H1 (cell line): ENCODE results near the gene DNAH10. TPM values are rescaled to one million over a fixed set of nuclear protein-coding genes. Genes with fewer than 3 reads are reported as not detected.

Experiments used
- CTCF ChIA-PET: fragments of 300-600 bp; sonication (Branson Sonifier 250); formaldehyde crosslinking; loops from one replicate; lab custom pipeline; 2021; ENCODE audit not compliant: partially characterized antibody; lab: Charles Lee
- POLR2A ChIA-PET: fragments of 300-600 bp; sonication (Branson Sonifier 250); formaldehyde crosslinking; loops from one replicate; lab custom pipeline; 2021; ENCODE audit warnings: inconsistent platforms; ENCODE audit not compliant: partially characterized antibody; lab: Charles Lee
- DNase-seq, 2 experiments: peaks; one replicate each; pipeline versions ENCODE4 v3.0.0 to v3.0.0-alpha.2; 2010 to 2022; ENCODE audit warnings: low spot score in 2 of 2, low read depth in 1 of 2, mixed read lengths in 1 of 2
- FAIRE-seq: peaks from 2 replicates; lab custom pipeline; 2011; peaks lifted over from hg19 to GRCh38; lab: Jason Lieb, UNC
- H2AFZ ChIP-seq: 2 replicates; pipeline ENCODE4 v1.8.1; 2012; ENCODE audit warnings: low read length, inconsistent platforms
- H2AK5ac ChIP-seq: 2 replicates; pipeline ENCODE4 v1.6.1; 2013; ENCODE audit warnings: low read depth, low read length
- H2BK120ac ChIP-seq: replicated peaks from 2 replicates; pipeline ENCODE3; 2013; ENCODE audit warnings: low read depth, low read length, inconsistent platforms
- H2BK12ac ChIP-seq: 2 replicates; pipeline ENCODE4 v1.6.1; 2013; ENCODE audit warnings: low read depth, low read length
- H2BK15ac ChIP-seq: 2 replicates; pipeline ENCODE4 v1.6.1; 2013; ENCODE audit warnings: low read length
- H2BK20ac ChIP-seq: 2 replicates; pipeline ENCODE4 v1.6.1; 2013; ENCODE audit warnings: low read length
- H2BK5ac ChIP-seq: 2 replicates; pipeline ENCODE4 v1.6.1; 2013; ENCODE audit warnings: low read depth, low read length
- H3K14ac ChIP-seq: 2 replicates; pipeline ENCODE4 v1.6.1; 2013; ENCODE audit warnings: inconsistent platforms; ENCODE audit not compliant: insufficient read length
- H3K18ac ChIP-seq: 2 replicates; pipeline ENCODE4 v1.6.1; 2013; ENCODE audit warnings: low read length; ENCODE audit errors: extremely low read depth
- H3K23ac ChIP-seq: 2 replicates; pipeline ENCODE4 v1.6.1; 2013; ENCODE audit warnings: inconsistent platforms; ENCODE audit not compliant: insufficient read length
- H3K23me2 ChIP-seq: 2 replicates; pipeline ENCODE4 v1.6.1; 2013; ENCODE audit warnings: low read depth, low read length
- H3K27ac ChIP-seq: 2 replicates; pipeline ENCODE4 v1.6.1; 2011; ENCODE audit warnings: low read depth, low read length, inconsistent platforms
- H3K27me3 ChIP-seq, 4 experiments: replicated peaks in 1 of 4; 1 replicate in 1 of 4; 2 replicates in 3 of 4; pipeline versions ENCODE4 v1.6.1 to v1.8.1; 2011 to 2013; ENCODE audit warnings: low read length in 3 of 4, mild to moderate bottlenecking in 3 of 4, inconsistent platforms in 2 of 4, mixed read lengths in 2 of 4, moderate library complexity in 1 of 4; ENCODE audit not compliant: control insufficient read depth in 3 of 4, insufficient read depth in 3 of 4; ENCODE audit errors: extremely low read depth in 1 of 4
- H3K36me3 ChIP-seq, 4 experiments: 2 replicates each; pipeline versions ENCODE4 v1.6.1 to v1.8.1; 2011 to 2013; ENCODE audit warnings: mild to moderate bottlenecking in 4 of 4, low read length in 3 of 4, moderate library complexity in 2 of 4, control low read depth in 1 of 4, inconsistent platforms in 1 of 4; ENCODE audit not compliant: insufficient read depth in 4 of 4, control insufficient read depth in 2 of 4
- H3K4ac ChIP-seq: replicated peaks from 2 replicates; pipeline ENCODE3; 2013; ENCODE audit warnings: low read length, low read depth, mixed read lengths, inconsistent platforms; ENCODE audit not compliant: insufficient read length
- H3K4me1 ChIP-seq, 4 experiments: replicated peaks in 1 of 4; 1 replicate in 1 of 4; 2 replicates in 3 of 4; pipeline versions ENCODE4 v1.6.1 to v1.8.1; 2011 to 2013; ENCODE audit warnings: low read length in 3 of 4, inconsistent platforms in 2 of 4, mixed read lengths in 1 of 4; ENCODE audit not compliant: insufficient read depth in 4 of 4, control insufficient read depth in 3 of 4
- H3K4me2 ChIP-seq, 2 experiments: 2 replicates each; pipeline versions ENCODE4 v1.6.1 to v1.8.1; 2011 to 2013; ENCODE audit warnings: low read depth in 2 of 2, low read length in 2 of 2, control low read depth in 1 of 2, inconsistent platforms in 1 of 2, mild to moderate bottlenecking in 1 of 2; ENCODE audit not compliant: insufficient read depth in 1 of 2
- H3K4me3 ChIP-seq, 4 experiments: fragments of 200-600, 300-600 bp in 1 of 4; sonication (generic), shearing (Covaris generic), sonication (Bioruptor Twin) in 1 of 4; 2 replicates each; pipeline versions ENCODE4 v1.5.1 to v1.8.1; 2011 to 2016; ENCODE audit warnings: low read length in 4 of 4, low read depth in 3 of 4, control low read depth in 2 of 4, inconsistent platforms in 2 of 4, mild to moderate bottlenecking in 2 of 4, mixed read lengths in 1 of 4, moderate library complexity in 1 of 4; ENCODE audit not compliant: insufficient read depth in 2 of 4; ENCODE audit errors: extremely low read depth in 1 of 4
- H3K56ac ChIP-seq: replicated peaks from 2 replicates; pipeline ENCODE3; 2013; ENCODE audit warnings: low read depth, mild to moderate bottlenecking, mixed read lengths, low read length, inconsistent platforms; ENCODE audit not compliant: insufficient read length
- H3K79me1 ChIP-seq: 2 replicates; pipeline ENCODE4 v1.6.1; 2013; ENCODE audit warnings: low read depth, low read length, control low read depth
- H3K79me2 ChIP-seq, 2 experiments: 2 replicates each; pipeline versions ENCODE4 v1.6.1 to v1.8.1; 2012 to 2013; ENCODE audit warnings: low read length in 2 of 2, mild to moderate bottlenecking in 2 of 2, inconsistent platforms in 1 of 2; ENCODE audit not compliant: insufficient read depth in 2 of 2, control insufficient read depth in 1 of 2
- H3K9ac ChIP-seq, 4 experiments: replicated peaks in 1 of 4; 1 replicate in 1 of 4; 2 replicates in 3 of 4; pipeline versions ENCODE4 v1.6.1 to v1.8.1; 2011 to 2013; ENCODE audit warnings: low read depth in 3 of 4, low read length in 3 of 4, control low read depth in 2 of 4, mild to moderate bottlenecking in 2 of 4, moderate library complexity in 2 of 4, inconsistent platforms in 1 of 4; ENCODE audit errors: extremely low read depth in 1 of 4
- H3K9me3 ChIP-seq, 2 experiments: 2 replicates each; pipeline versions ENCODE4 v1.6.1 to v1.8.1; 2012 to 2013; ENCODE audit warnings: mild to moderate bottlenecking in 2 of 2, moderate library complexity in 2 of 2, control low read depth in 1 of 2, inconsistent platforms in 1 of 2, low read depth in 1 of 2, low read length in 1 of 2, mixed read lengths in 1 of 2; ENCODE audit not compliant: insufficient read depth in 2 of 2
- H4K20me1 ChIP-seq, 2 experiments: replicated peaks in 1 of 2; 2 replicates each; pipeline versions ENCODE3 to v1.8.1; 2011 to 2013; ENCODE audit warnings: inconsistent platforms in 2 of 2, low read length in 2 of 2, mild to moderate bottlenecking in 1 of 2; ENCODE audit not compliant: insufficient read depth in 2 of 2, control insufficient read depth in 1 of 2
- H4K5ac ChIP-seq: 2 replicates; pipeline ENCODE4 v1.6.1; 2013; ENCODE audit warnings: low read length, low read depth, mixed read lengths, inconsistent platforms; ENCODE audit not compliant: insufficient read length
- H4K8ac ChIP-seq: 2 replicates; pipeline ENCODE4 v1.8.0; 2013; ENCODE audit warnings: mild to moderate bottlenecking, moderate library complexity, low read length, inconsistent platforms; ENCODE audit not compliant: insufficient read depth; ENCODE audit errors: extremely low read depth
- H4K91ac ChIP-seq: replicated peaks from 2 replicates; pipeline ENCODE3; 2013; ENCODE audit warnings: low read length, mixed read lengths, inconsistent platforms; ENCODE audit not compliant: insufficient read length
- ATF3 ChIP-seq: IDR thresholded peaks from 2 replicates; pipeline ENCODE4 v1.6.1; 2011; ENCODE audit warnings: low read depth, mild to moderate bottlenecking, low read length; ENCODE audit not compliant: insufficient read depth
- GABPA ChIP-seq: IDR thresholded peaks from 2 replicates; pipeline ENCODE4 v1.6.1; 2011; ENCODE audit warnings: mild to moderate bottlenecking, low read length, moderate library complexity, borderline replicate concordance; ENCODE audit not compliant: insufficient read depth
- HDAC2 ChIP-seq, 2 experiments: fragments of 300-600 bp in 1 of 2; sonication (generic) in 1 of 2; IDR thresholded peaks; 2 replicates each; pipeline ENCODE4 v1.6.1; 2011 to 2012; ENCODE audit warnings: low read depth in 2 of 2, low read length in 2 of 2, mild to moderate bottlenecking in 2 of 2, moderate library complexity in 2 of 2, borderline replicate concordance in 1 of 2, inconsistent platforms in 1 of 2
- JUN ChIP-seq: IDR thresholded peaks from 2 replicates; pipeline ENCODE4 v1.6.1; 2011; ENCODE audit warnings: low read depth, mild to moderate bottlenecking, improper control_type of control experiment, low read length
- JUND ChIP-seq: IDR thresholded peaks from 2 replicates; pipeline ENCODE4 v1.6.1; 2011; ENCODE audit warnings: mild to moderate bottlenecking, improper control_type of control experiment, low read length
- KDM4A ChIP-seq: IDR thresholded peaks from one replicate; pipeline ENCODE4 v1.7.1; 2012; ENCODE audit warnings: low read depth, mild to moderate bottlenecking, moderate library complexity, low read length, inconsistent platforms; ENCODE audit not compliant: severe bottlenecking
- KDM5A ChIP-seq: fragments of 200-600 bp; IDR thresholded peaks from 2 replicates; pipeline ENCODE4 v1.7.1; 2012; ENCODE audit warnings: mild to moderate bottlenecking, low read length, inconsistent platforms, mixed read lengths
- MAX ChIP-seq: IDR thresholded peaks from 2 replicates; pipeline ENCODE4 v1.6.1; 2012; ENCODE audit warnings: inconsistent platforms
- POLR2AphosphoS5 ChIP-seq: IDR thresholded peaks from 2 replicates; pipeline ENCODE4 v1.6.1; 2011; ENCODE audit warnings: low read depth, low read length
- RXRA ChIP-seq: IDR thresholded peaks from 2 replicates; pipeline ENCODE4 v1.6.1; 2011; ENCODE audit warnings: low read depth, mild to moderate bottlenecking, low read length, moderate library complexity; ENCODE audit not compliant: insufficient read depth
- SIRT6 ChIP-seq: IDR thresholded peaks from one replicate; pipeline ENCODE4 v1.7.1; 2012; ENCODE audit warnings: low read length, inconsistent platforms
- SP4 ChIP-seq: IDR thresholded peaks from 2 replicates; pipeline ENCODE4 v1.6.1; 2012; ENCODE audit warnings: low read length, inconsistent platforms
- YY1 ChIP-seq: IDR thresholded peaks from 2 replicates; pipeline ENCODE4 v1.6.1; 2011; ENCODE audit warnings: low read depth, mild to moderate bottlenecking, low read length
- WGBS, 2 experiments: shearing (Covaris generic) in 1 of 2; methylation state at CpG; one replicate each; pipeline versions ENCODE4 v1.1.6 to v1.1.7; 2013 to 2015; ENCODE audit warnings: low lambda C conversion rate in 2 of 2, mixed read lengths in 2 of 2, inconsistent platforms in 1 of 2, low coverage in 1 of 2, missing lambda C conversion rate in 1 of 2; ENCODE audit not compliant: insufficient replicate concordance in 2 of 2, insufficient coverage in 1 of 2, insufficient read length in 1 of 2; ENCODE audit errors: extremely low coverage in 1 of 2, missing lambda C conversion rate in 1 of 2; 5-methylcytosine and 5-hydroxymethylcytosine counted together
- polyA plus RNA-seq, 7 experiments: library from polyadenylated mRNA; depleted of rRNA in 3 of 7; stranded (reverse) in 5 of 7; unstranded in 2 of 7; fragments of >200 nt in 5 of 7; fragments of 200-250 nt in 2 of 7; gene quantifications; 1 replicate in 5 of 7; 2 replicates in 1 of 7; 4 replicates in 1 of 7; pipeline versions ENCODE4 v1.2.1 to v1.2.3, GENCODE V29; 2011 to 2013; ENCODE audit warnings: missing spikeins in 2 of 7, mixed read lengths in 2 of 7
- total RNA-seq: library from RNA; stranded (reverse); fragmentation: NEBNext Ultra II Directional; extraction: Animal tissue kit (Norgen Biotek cat#: 25700); gene quantifications from 2 replicates; pipeline ENCODE4 v1.2.1, GENCODE V29; 2021

DNAH10 gene
- total and polyA plus RNA-seq, 2 of the 8 experiments (the other 6 are each of a cell fraction or from before 2014, with no cell fraction given) = 0.02 to 0.24 TPM

GRCh38 chr12:123934829-123935228, 172.7 kb downstream of the DNAH10 start:
- POLR2A ChIA-PET = no interaction called here
- no peak for DNase-seq
- Histone ChIP-seq H2BK20ac (no peak overlapping the region), H3K9me3 (no peaks in the 10 kb centered on the region), H3K14ac (no peak overlapping the region), H4K5ac (no peak overlapping the region), H3K4me1 (no peaks in the 10 kb centered on the region), H3K79me2 (no peaks in the 10 kb centered on the region), H3K23ac (no peak overlapping the region), H3K18ac (no peak overlapping the region), H4K8ac (no peak overlapping the region), H3K36me3 (no peaks in the 10 kb centered on the region), H3K4me2 (no peak overlapping the region), H3K27ac (no peak overlapping the region), H2BK5ac (no peak overlapping the region), H4K91ac (no peak overlapping the region), H2BK120ac (no peak overlapping the region), H3K79me1 (no peaks in the 10 kb centered on the region), H3K27me3 (peaks cover 0 to 2% (median 0%) of the 10 kb centered on the region in 4 experiments; a peak in 1 of 7 replicates), H3K56ac (no peak overlapping the region), H3K4ac (no peak overlapping the region), H2AK5ac (no peak overlapping the region), H4K20me1 (no peaks in the 10 kb centered on the region), H2BK15ac (no peak overlapping the region), H3K4me3 (no peak overlapping the region), H3K9ac (no peak overlapping the region), H3K23me2 (no peaks in the 10 kb centered on the region), H2BK12ac (no peak overlapping the region), H2AFZ (no peak overlapping the region)
- WGBS, 2 experiments = 90% methylated on average over 9 of the region's 9 CpGs; no CpG with 5 or more reads in 1 of the 2 experiments
- FAIRE-seq = no peak
- CTCF ChIA-PET = interaction anchor here (1.4 to 1.5 kb wide), 3 partner anchors 8 to 20 kb away, joined by 3 to 7 read pairs (median 6); no protein-coding TSS in a partner anchor
- TF ChIP-seq SP4 (no peak), RXRA (no peak), YY1 (no peak), SIRT6 (no peak), JUND (no peak), KDM5A (no peak), HDAC2 (IDR thresholded peaks at IDR 0.05; ENCODE audit: borderline replicate concordance in 1 of 2, low read depth in 2 of 2, low read length in 2 of 2) (no peak), ATF3 (no peak), JUN (no peak), POLR2AphosphoS5 (no peak), MAX (no peak), GABPA (no peak), KDM4A (no peak)
